ENCODE data around the gene FBXO11.

The FBXO11 gene

GRCh38 chr2:47741637-47742036, 164.7 kb downstream of the FBXO11 start:
- Histone ChIP-seq H3K4me1 (ENCODE audit: control insufficient read depth, low read depth, low read length) (peaks cover 14% of the 10 kb centered on the region), H3K27ac (ENCODE audit: low read length) (no peak overlapping the region), H3K36me3 (ENCODE audit: control insufficient read depth, low read depth, low read length) (no peaks in the 10 kb centered on the region), H3K9ac (ENCODE audit: low read length) (no peak overlapping the region), H3K27me3 (ENCODE audit: control insufficient read depth, insufficient read depth, low read length) (no peaks in the 10 kb centered on the region), H3K4me3 (ENCODE audit: low read length) (no peak overlapping the region), H3K9me3 (ENCODE audit: control insufficient read depth, low read depth, low read length) (no peaks in the 10 kb centered on the region)

- no peak overlapping the region for H3K9ac ChIP-seq (ENCODE audit: low read length)
- peaks cover 14% of the 10 kb centered on the region for H3K4me1 ChIP-seq (ENCODE audit: control insufficient read depth, low read depth, low read length)
- H3K4me3 ChIP-seq (ENCODE audit: low read length) = no peak overlapping the region
- no peaks in the 10 kb centered on the region for H3K36me3 ChIP-seq (ENCODE audit: control insufficient read depth, low read depth, low read length)
- no peaks in the 10 kb centered on the region for H3K9me3 ChIP-seq (ENCODE audit: control insufficient read depth, low read depth, low read length)
- no peak overlapping the region for H3K27ac ChIP-seq (ENCODE audit: low read length)
- H3K27me3 ChIP-seq (ENCODE audit: control insufficient read depth, insufficient read depth, low read length) = no peaks in the 10 kb centered on the region
Measured at GRCh38 chr2:47741101-47741500, 165.2 kb downstream of the FBXO11 start.

Measured in iPS-18a (cell line).